C4-2B (cell line): ENCODE results near the gene RPS26.

Experiments used
- CTCF ChIP-seq: fragments of 450-650 bp; conservative IDR thresholded peaks from 2 replicates; pipeline ENCODE4 v1.5.1; 2017; ENCODE audit warnings: mild to moderate bottlenecking
- ZFX ChIP-seq: fragments of 450-650 bp; IDR thresholded peaks from 2 replicates; pipeline ENCODE4 v1.6.1; 2017

- TF ChIP-seq CTCF (no peak), ZFX (no peak)
Measured at GRCh38 chr12:56031987-56032386, 9.7 kb upstream of the RPS26 start.
